ENCODE results near the gene SLC9A8. TPM values are rescaled to one million over a fixed set of nuclear protein-coding genes. Genes with fewer than 3 reads are reported as not detected.
"Not testable (repeated sequence)": the region's sequence is repeated elsewhere in the genome, so short reads cannot be mapped to it uniquely, and the experiment has no call there.

SLC9A8 gene
- total RNA-seq, 2 experiments from 2014 or later, result 22.0 to 30.3 TPM

DNA sequence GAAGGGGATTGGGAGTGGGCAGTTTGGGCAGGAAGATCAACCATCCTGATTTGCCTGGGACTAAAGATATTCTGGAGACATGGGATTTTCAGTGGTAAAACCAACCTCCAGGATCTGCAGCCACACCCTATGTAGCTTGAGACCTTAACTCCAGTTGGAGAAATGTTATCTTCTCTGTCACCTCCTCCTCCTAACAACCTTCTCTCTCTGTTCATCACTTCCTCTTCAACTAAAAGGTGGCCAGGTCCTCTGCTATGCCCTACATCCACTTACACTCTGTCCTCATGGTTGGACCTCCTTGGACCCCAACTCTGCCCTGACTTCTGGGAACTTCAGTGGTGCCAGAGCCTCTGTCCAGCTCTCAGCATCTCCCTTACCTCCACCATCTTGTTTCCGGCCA lies 42.0 kb upstream of the SLC9A8 start:
- no peak overlapping the region for H3K27ac ChIP-seq (ENCODE audit: low read depth, low read length, poor library complexity, severe bottlenecking)

DNA sequence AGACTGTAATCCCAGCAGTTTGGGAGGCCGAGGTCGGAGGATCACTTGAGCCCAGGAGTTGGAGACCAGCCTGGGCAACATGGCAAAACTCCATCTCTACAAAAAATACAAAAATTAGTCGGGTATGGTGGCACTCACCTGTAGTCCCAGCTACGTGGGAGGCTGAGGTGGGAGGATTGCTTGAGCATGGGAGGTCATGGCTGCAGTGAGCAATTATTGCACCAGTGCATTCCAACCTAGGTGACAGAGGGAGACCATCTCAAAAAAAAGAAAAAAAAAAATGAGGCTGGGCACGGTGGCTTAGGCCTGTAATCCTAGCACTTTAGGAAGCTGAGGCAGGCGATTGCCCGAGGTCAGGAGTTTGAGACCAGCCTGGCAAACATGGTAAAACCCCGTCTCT lies 38.4 kb upstream of the SLC9A8 start:
- H2AFZ ChIP-seq (ENCODE audit: low read length); H3K9me2 ChIP-seq (ENCODE audit: insufficient read depth, low read length); H3K27ac ChIP-seq (ENCODE audit: low read depth, low read length, poor library complexity, severe bottlenecking); H3K4me3 ChIP-seq (ENCODE audit: low read depth, low read length, poor library complexity, severe bottlenecking); BruUV-seq (replicated peaks); H3K79me2 ChIP-seq (ENCODE audit: insufficient read depth, low read depth, low read length); POLR2A ChIA-PET; H3K36me3 ChIP-seq (ENCODE audit: insufficient read depth, low read length); H3K4me2 ChIP-seq (ENCODE audit: low read length); H3K9me3 ChIP-seq (ENCODE audit: low read length); DNase-seq (ENCODE audit: low spot score); H4K20me1 ChIP-seq (ENCODE audit: insufficient read depth, low read length); intact Hi-C loops (cut with micrococcal nuclease; ENCODE audit: unreplicated experiment); H3K4me1 ChIP-seq (ENCODE audit: insufficient read depth, low read length, poor library complexity, severe bottlenecking): not testable (repeated sequence)
- CTCF ChIA-PET (ENCODE audit: unreplicated experiment), result interaction anchor here (0.6 kb wide), 1 partner anchor 15 kb away, joined by 3 read pairs; no protein-coding TSS in a partner anchor

More for the DNA sequence above, 42.0 kb upstream of the SLC9A8 start:
- H2AFZ ChIP-seq (ENCODE audit: low read length), result no peak overlapping the region
- H3K4me2 ChIP-seq (ENCODE audit: low read length), result no peak overlapping the region
- no peak for TF ChIP-seq EZH2phosphoT487 (IDR thresholded peaks at IDR 0.05; ENCODE audit: borderline replicate concordance, low read depth, low read length)
- TF ChIP-seq, protein P1, sequence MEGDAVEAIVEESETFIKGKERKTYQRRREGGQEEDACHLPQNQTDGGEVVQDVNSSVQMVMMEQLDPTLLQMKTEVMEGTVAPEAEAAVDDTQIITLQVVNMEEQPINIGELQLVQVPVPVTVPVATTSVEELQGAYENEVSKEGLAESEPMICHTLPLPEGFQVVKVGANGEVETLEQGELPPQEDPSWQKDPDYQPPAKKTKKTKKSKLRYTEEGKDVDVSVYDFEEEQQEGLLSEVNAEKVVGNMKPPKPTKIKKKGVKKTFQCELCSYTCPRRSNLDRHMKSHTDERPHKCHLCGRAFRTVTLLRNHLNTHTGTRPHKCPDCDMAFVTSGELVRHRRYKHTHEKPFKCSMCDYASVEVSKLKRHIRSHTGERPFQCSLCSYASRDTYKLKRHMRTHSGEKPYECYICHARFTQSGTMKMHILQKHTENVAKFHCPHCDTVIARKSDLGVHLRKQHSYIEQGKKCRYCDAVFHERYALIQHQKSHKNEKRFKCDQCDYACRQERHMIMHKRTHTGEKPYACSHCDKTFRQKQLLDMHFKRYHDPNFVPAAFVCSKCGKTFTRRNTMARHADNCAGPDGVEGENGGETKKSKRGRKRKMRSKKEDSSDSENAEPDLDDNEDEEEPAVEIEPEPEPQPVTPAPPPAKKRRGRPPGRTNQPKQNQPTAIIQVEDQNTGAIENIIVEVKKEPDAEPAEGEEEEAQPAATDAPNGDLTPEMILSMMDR (conservative IDR thresholded peaks at IDR 0.05; ENCODE audit: low read length), result no peak
- no peaks in the 10 kb centered on the region for H4K20me1 ChIP-seq (ENCODE audit: insufficient read depth, low read length)
- no peaks in the 10 kb centered on the region for H3K79me2 ChIP-seq (ENCODE audit: insufficient read depth, low read depth, low read length)
- ChIA-PET POLR2A (interaction anchor here (0.6 to 0.7 kb wide), 3 partner anchors 14 to 164 kb away, joined by 3 to 4 read pairs (median 3); no protein-coding TSS in a partner anchor), CTCF (ENCODE audit: unreplicated experiment) (interaction anchor here (0.6 kb wide), 1 partner anchor 19 kb away, joined by 3 read pairs; no protein-coding TSS in a partner anchor)
- no peak for DNase-seq (ENCODE audit: low spot score)
- H3K4me1 ChIP-seq (ENCODE audit: insufficient read depth, low read length, poor library complexity, severe bottlenecking), result no peaks in the 10 kb centered on the region
- H3K36me3 ChIP-seq (ENCODE audit: insufficient read depth, low read length), result no peaks in the 10 kb centered on the region
- H3K9me2 ChIP-seq (ENCODE audit: insufficient read depth, low read length), result no peaks in the 10 kb centered on the region
- no TSS peak for BruUV-seq (replicated peaks)
- H3K9me3 ChIP-seq (ENCODE audit: low read length), result no peaks in the 10 kb centered on the region
- intact Hi-C loops (cut with micrococcal nuclease; ENCODE audit: unreplicated experiment), result no loop called here
- H3K4me3 ChIP-seq (ENCODE audit: low read depth, low read length, poor library complexity, severe bottlenecking), result no peak overlapping the region

DNA sequence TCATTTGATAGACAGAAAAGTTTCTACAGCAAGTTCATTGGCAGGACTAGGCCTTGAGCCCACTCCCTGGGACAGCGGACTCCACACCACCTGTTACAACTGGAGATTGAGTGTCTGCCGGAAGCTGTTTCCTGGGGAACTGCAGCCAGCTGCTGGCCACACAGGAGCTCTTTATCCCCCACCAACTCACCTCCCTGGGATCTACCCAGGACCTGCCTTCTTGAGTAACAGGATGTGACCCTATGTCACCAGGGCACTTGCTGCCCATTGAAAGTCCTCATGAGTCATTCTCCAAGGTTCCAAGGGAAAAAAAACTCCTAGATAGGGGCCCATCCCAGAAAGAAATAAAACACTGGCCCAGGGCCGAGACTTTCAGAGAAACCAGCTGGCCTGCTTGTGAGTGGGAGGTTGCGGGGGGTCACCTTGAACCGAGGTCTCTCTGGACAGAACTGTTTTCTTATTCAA lies 37.4 kb upstream of the SLC9A8 start:
- intact Hi-C loops (cut with micrococcal nuclease; ENCODE audit: unreplicated experiment), result no loop called here
- BruUV-seq (replicated peaks), result no TSS peak
- Histone ChIP-seq H3K4me3 (ENCODE audit: low read depth, low read length, poor library complexity, severe bottlenecking) (no peak overlapping the region), H3K27ac (ENCODE audit: low read depth, low read length, poor library complexity, severe bottlenecking) (no peak overlapping the region), H4K20me1 (ENCODE audit: insufficient read depth, low read length) (no peaks in the 10 kb centered on the region), H3K9me3 (ENCODE audit: low read length) (no peaks in the 10 kb centered on the region), H3K9me2 (ENCODE audit: insufficient read depth, low read length) (no peaks in the 10 kb centered on the region), H3K36me3 (ENCODE audit: insufficient read depth, low read length) (no peaks in the 10 kb centered on the region), H2AFZ (ENCODE audit: low read length) (no peak overlapping the region), H3K79me2 (ENCODE audit: insufficient read depth, low read depth, low read length) (no peaks in the 10 kb centered on the region), H3K4me1 (ENCODE audit: insufficient read depth, low read length, poor library complexity, severe bottlenecking) (peaks cover 8% of the 10 kb centered on the region), H3K4me2 (ENCODE audit: low read length) (no peak overlapping the region)
- POLR2A ChIA-PET, result interaction anchor here (0.6 kb wide), 1 partner anchor 1011 kb away, joined by 4 read pairs; no protein-coding TSS in a partner anchor
- no peak for TF ChIP-seq EZH2phosphoT487 (IDR thresholded peaks at IDR 0.05; ENCODE audit: borderline replicate concordance, low read depth, low read length)
- TF ChIP-seq, protein P1 (conservative IDR thresholded peaks at IDR 0.05; ENCODE audit: low read length), result no peak
- CTCF ChIA-PET (ENCODE audit: unreplicated experiment), result no interaction called here
- DNase-seq (ENCODE audit: low spot score), result no peak

All from OCI-LY7 (cell line).